ENCODE results near the gene STRIP2.

STRIP2 gene

GRCh38 chr7:129536323-129536722 lies 102.1 kb downstream of the STRIP2 start:
- ATAC-seq (peak; percentile 46), DNase-seq (ENCODE audit: low spot score in 2 of 2) (no peak)
- Mint-ChIP-seq H3K4me3 (peak overlapping the region; percentile 60), H3K4me1 (peaks cover 34% of the 10 kb centered on the region), H3K36me3 (peaks cover under 1% of the 10 kb centered on the region), H3K9me3 (no peaks in the 10 kb centered on the region), H3K27ac (peak overlapping the region; percentile 89)
